K562 (cell line): ENCODE data around the gene HK1. TPM values are rescaled to one million over a fixed set of nuclear protein-coding genes. Genes with fewer than 3 reads are reported as not detected.

ENCODE experiments used
- ARID1B ChIP-seq: fragments of 450-650 bp; IDR thresholded peaks from 2 replicates; pipeline ENCODE4 v1.6.1; 2016; ENCODE audit warnings: antibody characterized with exemption, mild to moderate bottlenecking, inconsistent platforms
- CAMTA2 ChIP-seq: fragments of 250-450 bp; sonication (Bioruptor Pico); conservative IDR thresholded peaks from 2 replicates; pipeline ENCODE4 v1.5.1; 2022
- CC2D1A ChIP-seq: fragments of 450-650 bp; IDR thresholded peaks from 2 replicates; pipeline ENCODE4 v1.6.1; 2017; ENCODE audit warnings: mild to moderate bottlenecking
- E2F1 ChIP-seq: sonication (generic); formaldehyde crosslinking; IDR thresholded peaks from 2 replicates; pipeline ENCODE4 v1.8.1; 2023; ENCODE audit warnings: mild to moderate bottlenecking, missing genetic modification reagents, moderate library complexity
- ETV6 ChIP-seq, 3 experiments: fragments of 150-350 bp in 1 of 3; sonication (generic) in 1 of 3; formaldehyde crosslinking in 1 of 3; IDR thresholded peaks; 2 replicates each; pipeline versions ENCODE4 v1.6.1 to v1.8.0; 2014 to 2022; ENCODE audit warnings: borderline replicate concordance in 2 of 3, low read depth in 2 of 3, antibody characterized with exemption in 1 of 3, low read length in 1 of 3, mild to moderate bottlenecking in 1 of 3, missing genetic modification reagents in 1 of 3
- GTF2F1 ChIP-seq: IDR thresholded peaks from 2 replicates; pipeline ENCODE4 v1.6.1; 2011; ENCODE audit warnings: low read depth, low read length, improper control_type of control experiment
- MLX ChIP-seq, 2 experiments: fragments of 450-650 bp in 1 of 2; sonication (generic) in 1 of 2; formaldehyde crosslinking; conservative IDR thresholded peaks; 2 replicates each; pipeline versions ENCODE4 v1.4.0 to v1.8.1; 2020 to 2022; ENCODE audit warnings: mild to moderate bottlenecking in 1 of 2, missing genetic modification reagents in 1 of 2
- NFIC ChIP-seq: fragments of 450-650 bp; IDR thresholded peaks from 2 replicates; pipeline ENCODE4 v1.6.1; 2017; ENCODE audit warnings: mild to moderate bottlenecking, inconsistent platforms
- NFXL1 ChIP-seq: fragments of 450-650 bp; formaldehyde crosslinking; IDR thresholded peaks from 2 replicates; pipeline ENCODE4 v1.4.0; 2021; ENCODE audit warnings: mild to moderate bottlenecking
- NRF1 ChIP-seq, 2 experiments: fragments of 450-650 bp; IDR thresholded peaks in 1 of 2; conservative IDR thresholded peaks in 1 of 2; 2 replicates each; pipeline ENCODE4 v1.6.1; 2014; ENCODE audit warnings: mild to moderate bottlenecking in 2 of 2
- PCBP1 ChIP-seq: fragments of 200-400 bp; formaldehyde crosslinking; IDR thresholded peaks from 2 replicates; pipeline ENCODE4 v1.6.1; 2018; ENCODE audit warnings: mild to moderate bottlenecking, low read depth, low read length; ENCODE audit not compliant: poor library complexity, severe bottlenecking
- POLR2B ChIP-seq: fragments of 450-650 bp; IDR thresholded peaks from 2 replicates; pipeline ENCODE4 v1.6.1; 2018; ENCODE audit warnings: low read depth; ENCODE audit not compliant: partially characterized antibody
- RAD51 ChIP-seq: fragments of 450-650 bp; IDR thresholded peaks from 2 replicates; pipeline ENCODE4 v1.7.1; 2016; ENCODE audit warnings: low read depth, mild to moderate bottlenecking, borderline replicate concordance
- RCOR1 ChIP-seq, 2 experiments: IDR thresholded peaks; 2 replicates each; pipeline ENCODE4 v1.6.1; 2012; ENCODE audit warnings: low read depth in 2 of 2, low read length in 2 of 2, borderline replicate concordance in 1 of 2, improper control_type of control experiment in 1 of 2
- SIN3A ChIP-seq, 2 experiments: fragments of 150-350 bp in 1 of 2; IDR thresholded peaks; 2 replicates each; pipeline ENCODE4 v1.6.1; 2011 to 2016; ENCODE audit warnings: borderline replicate concordance in 2 of 2, low read depth in 2 of 2, low read length in 2 of 2, mild to moderate bottlenecking in 2 of 2, moderate library complexity in 2 of 2; ENCODE audit not compliant: control insufficient read depth in 1 of 2
- TARDBP ChIP-seq: fragments of 450-650 bp; IDR thresholded peaks from 2 replicates; pipeline ENCODE4 v1.6.1; 2016
- TEAD1 ChIP-seq, 2 experiments: fragments of 450-650 bp in 1 of 2; sonication (generic) in 1 of 2; formaldehyde crosslinking; IDR thresholded peaks; 2 replicates each; pipeline versions ENCODE4 v1.4.0 to v1.8.0; 2020 to 2022; ENCODE audit warnings: mild to moderate bottlenecking in 2 of 2, missing genetic modification reagents in 1 of 2
- TEAD4 ChIP-seq, 2 experiments: sonication (generic) in 1 of 2; formaldehyde crosslinking in 1 of 2; IDR thresholded peaks; 2 replicates each; pipeline versions ENCODE4 v1.6.1 to v1.8.0; 2012 to 2022; ENCODE audit warnings: borderline replicate concordance in 1 of 2, inconsistent platforms in 1 of 2, low read length in 1 of 2, mild to moderate bottlenecking in 1 of 2, missing genetic modification reagents in 1 of 2
- YY1 ChIP-seq, 3 experiments: IDR thresholded peaks; 2 replicates each; pipeline ENCODE4 v1.6.1; 2011; ENCODE audit warnings: low read length in 2 of 3, mild to moderate bottlenecking in 2 of 3, moderate library complexity in 2 of 3, borderline replicate concordance in 1 of 3, control low read depth in 1 of 3, low read depth in 1 of 3; ENCODE audit not compliant: insufficient read depth in 3 of 3, insufficient replicate concordance in 2 of 3, control insufficient read depth in 1 of 3, insufficient read length in 1 of 3; ENCODE audit errors: extremely low read depth in 1 of 3
- ZNF12 ChIP-seq: sonication (generic); formaldehyde crosslinking; IDR thresholded peaks from 2 replicates; pipeline ENCODE4 v1.4.0; 2020; ENCODE audit warnings: mild to moderate bottlenecking, missing genetic modification reagents
- ZNF41 ChIP-seq: fragments of 250-450 bp; sonication (Bioruptor Pico); conservative IDR thresholded peaks from 2 replicates; pipeline ENCODE4 v1.4.0; 2020; ENCODE audit warnings: mild to moderate bottlenecking
- polyA plus RNA-seq, 8 experiments: library from polyadenylated mRNA; depleted of rRNA in 4 of 8; stranded (reverse) in 5 of 8; unstranded in 3 of 8; fragments of >200 nt; fragmentation: Nextera tagmentation in 2 of 8; fragmentation: Illumina TruSeq in 1 of 8; extraction: Ambion mirVana in 2 of 8; extraction: Trizol in 1 of 8; gene quantifications; 2 replicates each; pipeline versions ENCODE4 v1.2.1 to v1.2.3, GENCODE V29; 2011 to 2014; ENCODE audit warnings: inconsistent platforms in 1 of 8, missing spikeins in 1 of 8
- total RNA-seq, 7 experiments: library from RNA; depleted of rRNA in 6 of 7; stranded (reverse); fragments of >200 nt in 6 of 7; fragmentation: Illumina TruSeq in 2 of 7; extraction: Trizol in 2 of 7; gene quantifications; 2 replicates each; pipeline versions ENCODE4 v1.2.1 to v1.2.3, GENCODE V29; 2011 to 2021; ENCODE audit warnings: low replicate concordance in 1 of 7
- TF ChIP-seq, protein P1 (sequence below): fragments of 250-450 bp; sonication (Bioruptor Pico); IDR thresholded peaks from 2 replicates; pipeline ENCODE4 v1.5.0; 2022; ENCODE audit warnings: mild to moderate bottlenecking

The HK1 gene
- total and polyA plus RNA-seq, 9 of the 15 experiments (the other 6 are each of a cell fraction or from before 2014, with no cell fraction given) = 29.2 to 444 (median 193) TPM

DNA sequence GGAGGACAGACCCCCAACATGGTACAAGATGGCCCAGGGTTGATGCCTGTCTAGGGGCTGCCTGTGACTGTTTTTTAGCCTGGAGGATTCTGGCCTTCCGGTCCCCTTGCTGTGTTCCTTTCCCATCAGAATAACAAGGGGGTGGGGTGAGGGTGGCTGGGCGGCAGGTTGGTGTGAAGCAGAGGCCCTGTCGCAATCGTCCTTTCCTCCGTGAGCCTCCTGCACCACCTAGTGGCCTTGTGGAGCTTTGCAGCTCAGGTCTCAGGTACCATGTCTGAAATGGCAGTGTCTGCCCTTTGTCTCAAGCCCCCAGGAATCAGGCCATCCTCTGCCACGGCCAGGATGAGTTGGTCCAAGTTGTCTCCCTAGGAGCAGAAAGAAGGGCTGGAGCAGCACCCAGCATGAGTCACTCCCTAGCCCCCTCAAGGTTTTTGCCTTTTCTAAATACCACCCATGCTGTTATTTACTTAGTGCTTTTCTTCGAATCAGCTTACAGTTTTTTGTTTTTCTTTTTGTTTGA is 114.2 kb downstream of the HK1 start (continued):
- TF ChIP-seq, protein P1, sequence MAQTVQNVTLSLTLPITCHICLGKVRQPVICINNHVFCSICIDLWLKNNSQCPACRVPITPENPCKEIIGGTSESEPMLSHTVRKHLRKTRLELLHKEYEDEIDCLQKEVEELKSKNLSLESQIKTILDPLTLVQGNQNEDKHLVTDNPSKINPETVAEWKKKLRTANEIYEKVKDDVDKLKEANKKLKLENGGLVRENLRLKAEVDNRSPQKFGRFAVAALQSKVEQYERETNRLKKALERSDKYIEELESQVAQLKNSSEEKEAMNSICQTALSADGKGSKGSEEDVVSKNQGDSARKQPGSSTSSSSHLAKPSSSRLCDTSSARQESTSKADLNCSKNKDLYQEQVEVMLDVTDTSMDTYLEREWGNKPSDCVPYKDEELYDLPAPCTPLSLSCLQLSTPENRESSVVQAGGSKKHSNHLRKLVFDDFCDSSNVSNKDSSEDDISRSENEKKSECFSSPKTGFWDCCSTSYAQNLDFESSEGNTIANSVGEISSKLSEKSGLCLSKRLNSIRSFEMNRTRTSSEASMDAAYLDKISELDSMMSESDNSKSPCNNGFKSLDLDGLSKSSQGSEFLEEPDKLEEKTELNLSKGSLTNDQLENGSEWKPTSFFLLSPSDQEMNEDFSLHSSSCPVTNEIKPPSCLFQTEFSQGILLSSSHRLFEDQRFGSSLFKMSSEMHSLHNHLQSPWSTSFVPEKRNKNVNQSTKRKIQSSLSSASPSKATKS = no peak
- TF ChIP-seq POLR2B = peak; percentile 26
- no peak for TF ChIP-seq ZNF12 (CRISPR knock-in tag)
- peak; percentile 77 for TF ChIP-seq CC2D1A
- no peak for TF ChIP-seq RAD51
- no peak for TF ChIP-seq ETV6 (IDR thresholded peaks at IDR 0.05; ENCODE audit: borderline replicate concordance in 1 of 2, low read depth in 2 of 2, low read length in 1 of 2)
- no peak for TF ChIP-seq ETV6 (CRISPR knock-in tag; IDR thresholded peaks at IDR 0.05; ENCODE audit: borderline replicate concordance)
- TF ChIP-seq PCBP1 = no peak
- 0 out of 4 replicates have a peak, but pooled peaks of 1 of the 2 experiments have one; percentile 7 for TF ChIP-seq SIN3A (IDR thresholded peaks at IDR 0.05; ENCODE audit: borderline replicate concordance in 2 of 2, control insufficient read depth in 1 of 2, low read depth in 2 of 2, low read length in 2 of 2)
- no peak for TF ChIP-seq ARID1B
- TF ChIP-seq CAMTA2 (CRISPR knock-in tag) = no peak
- TF ChIP-seq ZNF41 (CRISPR knock-in tag) = no peak
- no peak for TF ChIP-seq NRF1 (conservative IDR thresholded peaks at IDR 0.05 in 1 of 2, IDR thresholded peaks at IDR 0.05 in 1 of 2)
- no peak for TF ChIP-seq NFXL1 (CRISPR knock-in tag)
- peak in 2 of 3 experiments; percentile 59 to 70 for TF ChIP-seq YY1 (IDR thresholded peaks at IDR 0.05; ENCODE audit: borderline replicate concordance in 1 of 3, control insufficient read depth in 1 of 3, extremely low read depth in 1 of 3, insufficient read depth in 3 of 3, insufficient read length in 1 of 3, insufficient replicate concordance in 2 of 3, low read depth in 1 of 3, low read length in 2 of 3)
- TF ChIP-seq RCOR1 (IDR thresholded peaks at IDR 0.05; ENCODE audit: borderline replicate concordance in 1 of 2, low read depth in 2 of 2, low read length in 2 of 2) = peak in 1 of 2 experiments; percentile 77; a peak in 1 of 4 replicates
- TF ChIP-seq NFIC = no peak
- no peak for TF ChIP-seq TARDBP
- 0 out of 2 replicates have a peak, but pooled peaks have one; percentile 18 for TF ChIP-seq GTF2F1
- TF ChIP-seq TEAD4 (IDR thresholded peaks at IDR 0.05; ENCODE audit: low read length) = peak; percentile 27; the same call in 1 of the 2 replicates
- TF ChIP-seq TEAD4 (CRISPR knock-in tag; IDR thresholded peaks at IDR 0.05; ENCODE audit: borderline replicate concordance) = no peak
- TF ChIP-seq TEAD1 (CRISPR knock-in tag; IDR thresholded peaks at IDR 0.05) = no peak
- 0 out of 4 replicates have a peak, but pooled peaks of 1 of the 2 experiments have one; percentile 47 for TF ChIP-seq MLX (CRISPR knock-in tag; conservative IDR thresholded peaks at IDR 0.05)
- TF ChIP-seq E2F1 (CRISPR knock-in tag) = 0 out of 2 replicates have a peak, but pooled peaks have one; percentile 31
